Prostate gland (tissue), 2 donors: Measurements from ENCODE around the gene EBLN2.

Source experiments
- CTCF ChIP-seq, 4 experiments: fragments of 200-600 bp in 2 of 4; fragments of 450-650 bp in 2 of 4; sonication (generic) in 2 of 4; IDR thresholded peaks; 1 replicate in 3 of 4; 2 replicates in 1 of 4; pipeline ENCODE4 v1.5.1; 2016 to 2019; ENCODE audit warnings: antibody characterized with exemption in 4 of 4, mild to moderate bottlenecking in 2 of 4, moderate library complexity in 2 of 4
- POLR2A ChIP-seq: fragments of 450-650 bp; IDR thresholded peaks from one replicate; pipeline ENCODE4 v1.6.1; 2016; ENCODE audit warnings: antibody characterized with exemption, mild to moderate bottlenecking
- POLR2AphosphoS5 ChIP-seq: sonication (generic); formaldehyde crosslinking; IDR thresholded peaks from one replicate; pipeline ENCODE4 v1.6.1; 2017; ENCODE audit warnings: antibody characterized with exemption

DNA sequence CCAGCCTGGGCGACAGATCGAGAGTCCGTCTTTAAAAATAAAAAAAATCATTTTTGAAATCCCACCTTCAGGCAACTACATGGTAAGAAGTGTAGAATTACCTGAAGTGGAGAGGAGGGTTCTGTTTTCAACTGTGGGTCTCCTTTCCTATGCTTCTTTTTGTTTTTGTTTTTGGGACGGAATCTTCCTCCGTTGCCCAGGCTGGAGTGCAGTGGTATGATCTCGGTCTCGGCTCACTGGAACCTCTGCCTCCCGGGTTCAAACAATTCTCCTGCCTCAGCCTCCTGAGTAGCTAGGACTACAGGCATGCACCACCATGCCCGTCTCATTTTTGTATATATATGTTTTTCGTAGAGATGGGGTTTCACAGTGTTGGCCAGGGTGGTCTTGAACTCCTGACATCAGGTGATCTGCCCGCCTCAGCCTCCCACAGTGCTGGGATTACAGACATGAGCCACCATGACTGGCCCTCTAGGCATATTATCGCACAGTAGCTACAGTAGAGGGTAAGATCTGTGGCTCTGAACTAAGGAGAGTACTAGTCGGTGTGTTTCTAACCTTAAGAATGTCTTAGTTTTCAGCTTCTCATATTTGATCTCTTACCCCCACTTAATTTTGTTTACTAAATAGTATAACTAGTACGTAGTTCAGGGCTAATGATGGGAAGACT, 8.5 kb downstream of the EBLN2 start:
- TF ChIP-seq CTCF (IDR thresholded peaks at IDR 0.05) (no peak), POLR2A (no peak), POLR2AphosphoS5 (no peak)
